Measurements from ENCODE around the gene SLCO4A1.

The SLCO4A1 gene

GRCh38 chr20:62644044-62644795 is 1.9 kb downstream of the SLCO4A1 start:
- ATAC-seq: no peak
- TF ChIP-seq GLIS3 (CRISPR knock-in tag; IDR thresholded peaks at IDR 0.05) (no peak), OSR1 (CRISPR knock-in tag; IDR thresholded peaks at IDR 0.05) (no peak), PPARA (CRISPR knock-in tag; IDR thresholded peaks at IDR 0.05; ENCODE audit: borderline replicate concordance) (no peak), BACH2 (CRISPR knock-in tag; IDR thresholded peaks at IDR 0.05; ENCODE audit: borderline replicate concordance) (no peak), ZNF70 (CRISPR knock-in tag; IDR thresholded peaks at IDR 0.05) (no peak), ZFP3 (CRISPR knock-in tag; IDR thresholded peaks at IDR 0.05) (no peak), ARNTL (CRISPR knock-in tag; IDR thresholded peaks at IDR 0.05; ENCODE audit: borderline replicate concordance, low read depth) (no peak), TCF4 (CRISPR knock-in tag; IDR thresholded peaks at IDR 0.05; ENCODE audit: borderline replicate concordance) (no peak), CREB5 (CRISPR knock-in tag; IDR thresholded peaks at IDR 0.05; ENCODE audit: low read depth) (no peak), ISL1 (CRISPR knock-in tag; IDR thresholded peaks at IDR 0.05) (no peak), ESRRG (CRISPR knock-in tag; IDR thresholded peaks at IDR 0.05) (no peak), ZNF565 (CRISPR knock-in tag; conservative IDR thresholded peaks at IDR 0.05; ENCODE audit: low read depth) (no peak), RARB (CRISPR knock-in tag; IDR thresholded peaks at IDR 0.05) (no peak)
- TF ChIP-seq, protein P1, sequence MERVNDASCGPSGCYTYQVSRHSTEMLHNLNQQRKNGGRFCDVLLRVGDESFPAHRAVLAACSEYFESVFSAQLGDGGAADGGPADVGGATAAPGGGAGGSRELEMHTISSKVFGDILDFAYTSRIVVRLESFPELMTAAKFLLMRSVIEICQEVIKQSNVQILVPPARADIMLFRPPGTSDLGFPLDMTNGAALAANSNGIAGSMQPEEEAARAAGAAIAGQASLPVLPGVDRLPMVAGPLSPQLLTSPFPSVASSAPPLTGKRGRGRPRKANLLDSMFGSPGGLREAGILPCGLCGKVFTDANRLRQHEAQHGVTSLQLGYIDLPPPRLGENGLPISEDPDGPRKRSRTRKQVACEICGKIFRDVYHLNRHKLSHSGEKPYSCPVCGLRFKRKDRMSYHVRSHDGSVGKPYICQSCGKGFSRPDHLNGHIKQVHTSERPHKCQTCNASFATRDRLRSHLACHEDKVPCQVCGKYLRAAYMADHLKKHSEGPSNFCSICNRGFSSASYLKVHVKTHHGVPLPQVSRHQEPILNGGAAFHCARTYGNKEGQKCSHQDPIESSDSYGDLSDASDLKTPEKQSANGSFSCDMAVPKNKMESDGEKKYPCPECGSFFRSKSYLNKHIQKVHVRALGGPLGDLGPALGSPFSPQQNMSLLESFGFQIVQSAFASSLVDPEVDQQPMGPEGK (CRISPR knock-in tag; IDR thresholded peaks at IDR 0.05; ENCODE audit: borderline replicate concordance): no peak

DNA sequence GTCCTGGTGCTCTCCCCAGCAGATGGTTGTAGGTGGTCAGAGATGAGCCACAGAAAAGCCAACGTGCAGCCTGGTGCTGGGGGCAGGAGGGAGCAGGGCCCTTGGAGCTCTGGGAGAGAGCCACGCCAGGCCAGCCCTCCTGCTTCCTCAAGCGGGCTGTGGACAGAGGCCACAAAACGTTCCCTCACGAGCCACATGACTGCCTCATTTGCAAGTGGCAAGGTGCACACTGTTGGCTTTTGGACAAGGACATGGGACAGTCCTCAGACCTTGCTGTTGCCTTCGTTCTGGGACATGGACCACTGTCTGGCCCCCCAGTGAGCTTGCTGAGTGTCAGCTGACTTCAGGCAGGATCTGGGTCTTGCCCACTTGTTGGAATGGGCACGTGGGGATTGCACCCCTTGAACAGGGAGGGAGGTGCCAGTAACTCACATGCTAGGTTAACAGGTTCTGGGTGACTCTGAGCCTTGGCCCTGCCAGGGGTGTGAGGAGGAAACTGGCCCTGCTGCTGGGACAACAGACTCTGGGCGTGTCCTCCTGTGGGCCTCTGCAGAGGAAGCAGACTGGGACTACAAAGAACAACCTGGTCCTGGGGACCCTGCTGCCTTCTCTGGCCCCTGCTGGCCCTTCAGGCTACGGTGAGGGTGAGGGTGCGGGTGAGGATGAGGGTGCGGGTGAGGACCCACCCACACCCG is 2.6 kb downstream of the SLCO4A1 start:
- TF ChIP-seq CREB5 (CRISPR knock-in tag; IDR thresholded peaks at IDR 0.05; ENCODE audit: low read depth): no peak
- TF ChIP-seq, protein P1 (CRISPR knock-in tag; IDR thresholded peaks at IDR 0.05; ENCODE audit: borderline replicate concordance): no peak
- no peak for TF ChIP-seq ESRRG (CRISPR knock-in tag; IDR thresholded peaks at IDR 0.05)
- no peak for ATAC-seq

DNA sequence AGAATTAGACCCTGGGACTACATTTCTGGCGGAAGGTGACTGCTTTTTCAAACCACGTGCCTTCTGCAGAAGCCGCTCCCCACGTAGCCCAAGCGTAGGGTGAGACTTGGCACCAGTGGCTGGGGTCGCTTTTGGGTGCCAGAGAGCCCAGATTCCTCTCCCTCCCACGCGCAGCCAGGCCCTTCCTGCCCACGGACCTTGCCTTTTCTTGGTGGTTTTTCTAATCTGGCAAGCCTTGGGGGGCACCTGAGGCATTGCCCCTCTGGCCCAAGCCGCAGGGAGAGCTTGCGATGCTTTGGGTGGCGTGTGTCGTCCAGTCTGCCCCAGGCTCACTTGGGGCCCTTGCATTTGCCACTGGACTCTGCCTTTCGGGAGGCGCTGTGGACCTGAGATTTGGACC is 3.3 kb downstream of the SLCO4A1 start:
- ATAC-seq: no peak
- TF ChIP-seq TOX (CRISPR knock-in tag; IDR thresholded peaks at IDR 0.05; ENCODE audit: borderline replicate concordance) (no peak), POU6F1 (CRISPR knock-in tag; IDR thresholded peaks at IDR 0.05; ENCODE audit: borderline replicate concordance, low read depth) (no peak), ZFP3 (CRISPR knock-in tag; IDR thresholded peaks at IDR 0.05) (no peak), TSHZ2 (CRISPR knock-in tag; IDR thresholded peaks at IDR 0.05) (no peak), TCF4 (CRISPR knock-in tag; IDR thresholded peaks at IDR 0.05; ENCODE audit: borderline replicate concordance) (no peak), GLIS3 (CRISPR knock-in tag; IDR thresholded peaks at IDR 0.05) (no peak), ISL1 (CRISPR knock-in tag; IDR thresholded peaks at IDR 0.05) (no peak), ZNF8 (CRISPR knock-in tag; IDR thresholded peaks at IDR 0.05) (no peak), ARNTL (CRISPR knock-in tag; IDR thresholded peaks at IDR 0.05; ENCODE audit: borderline replicate concordance, low read depth) (no peak), ZC3H10 (CRISPR knock-in tag; IDR thresholded peaks at IDR 0.05) (no peak), ESRRG (CRISPR knock-in tag; IDR thresholded peaks at IDR 0.05) (no peak), PPARA (CRISPR knock-in tag; IDR thresholded peaks at IDR 0.05; ENCODE audit: borderline replicate concordance) (no peak), OSR1 (CRISPR knock-in tag; IDR thresholded peaks at IDR 0.05) (no peak)
- TF ChIP-seq, protein P1 (CRISPR knock-in tag; IDR thresholded peaks at IDR 0.05; ENCODE audit: borderline replicate concordance): no peak
